ENCODE data around the gene CCL21. TPM values are rescaled to one million over a fixed set of nuclear protein-coding genes. Genes with fewer than 3 reads are reported as not detected.
"Not testable (repeated sequence)": the region's sequence is repeated elsewhere in the genome, so short reads cannot be mapped to it uniquely, and the experiment has no call there.

The CCL21 gene, protein sequence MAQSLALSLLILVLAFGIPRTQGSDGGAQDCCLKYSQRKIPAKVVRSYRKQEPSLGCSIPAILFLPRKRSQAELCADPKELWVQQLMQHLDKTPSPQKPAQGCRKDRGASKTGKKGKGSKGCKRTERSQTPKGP
- 10 to 100 TPM in 1 of 2 donors, 1 to 10 TPM in 1; 7.2 to 24.5 TPM for total RNA-seq

GRCh38 chr9:34710023-34710422 is at the start of gene CCL21:
CCL21 (minus strand) TSS chr9:34710136; CDS start chr9:34710066, 70 bp downstream.
- Histone ChIP-seq H3K4me1 (replicated peaks) (no peaks in the 10 kb centered on the region), H3K9me3 (no peaks in the 10 kb centered on the region), H3K4me3 (no peak within 1 kb of the TSS), H3K36me3 (no peaks in the 10 kb centered on the region), H3K27ac (no peak within 1 kb of the TSS), H3K27me3 (replicated peaks; ENCODE audit: insufficient read depth) (no peaks in the 10 kb centered on the region)
- WGBS, result 79% methylated on average over 2 of the region's 2 CpGs
- intact Hi-C loops (cut with DNase I), result no loop called here
- TF ChIP-seq, protein P1, sequence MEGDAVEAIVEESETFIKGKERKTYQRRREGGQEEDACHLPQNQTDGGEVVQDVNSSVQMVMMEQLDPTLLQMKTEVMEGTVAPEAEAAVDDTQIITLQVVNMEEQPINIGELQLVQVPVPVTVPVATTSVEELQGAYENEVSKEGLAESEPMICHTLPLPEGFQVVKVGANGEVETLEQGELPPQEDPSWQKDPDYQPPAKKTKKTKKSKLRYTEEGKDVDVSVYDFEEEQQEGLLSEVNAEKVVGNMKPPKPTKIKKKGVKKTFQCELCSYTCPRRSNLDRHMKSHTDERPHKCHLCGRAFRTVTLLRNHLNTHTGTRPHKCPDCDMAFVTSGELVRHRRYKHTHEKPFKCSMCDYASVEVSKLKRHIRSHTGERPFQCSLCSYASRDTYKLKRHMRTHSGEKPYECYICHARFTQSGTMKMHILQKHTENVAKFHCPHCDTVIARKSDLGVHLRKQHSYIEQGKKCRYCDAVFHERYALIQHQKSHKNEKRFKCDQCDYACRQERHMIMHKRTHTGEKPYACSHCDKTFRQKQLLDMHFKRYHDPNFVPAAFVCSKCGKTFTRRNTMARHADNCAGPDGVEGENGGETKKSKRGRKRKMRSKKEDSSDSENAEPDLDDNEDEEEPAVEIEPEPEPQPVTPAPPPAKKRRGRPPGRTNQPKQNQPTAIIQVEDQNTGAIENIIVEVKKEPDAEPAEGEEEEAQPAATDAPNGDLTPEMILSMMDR (IDR thresholded peaks at IDR 0.05), result no peak
- TF ChIP-seq POLR2AphosphoS5 (IDR thresholded peaks at IDR 0.05) (no peak), POLR2A (IDR thresholded peaks at IDR 0.05) (no peak)
- no peak for DNase-seq (ENCODE audit: low spot score)

- no peak overlapping the region for H3K27ac ChIP-seq
- no peaks in the 10 kb centered on the region for H3K27me3 ChIP-seq (replicated peaks; ENCODE audit: insufficient read depth)
- WGBS, result 84% methylated on average over 13 of the region's 13 CpGs
- no peaks in the 10 kb centered on the region for H3K9me3 ChIP-seq
- H3K36me3 ChIP-seq, result no peaks in the 10 kb centered on the region
- H3K4me1 ChIP-seq (replicated peaks), result no peaks in the 10 kb centered on the region
- no peak overlapping the region for H3K4me3 ChIP-seq
- intact Hi-C loops (cut with DNase I), result no loop called here
- no peak for DNase-seq (ENCODE audit: low spot score)
- TF ChIP-seq, protein P1 (IDR thresholded peaks at IDR 0.05), result no peak
- TF ChIP-seq POLR2AphosphoS5 (IDR thresholded peaks at IDR 0.05) (no peak), POLR2A (IDR thresholded peaks at IDR 0.05) (no peak)
These were observed 49.6 kb upstream of the CCL21 start for GRCh38 chr9:34759432-34760134.

- DNase-seq (ENCODE audit: low spot score); H3K4me1 ChIP-seq (replicated peaks); intact Hi-C loops (cut with DNase I); H3K27ac ChIP-seq; H3K9me3 ChIP-seq; H3K27me3 ChIP-seq (replicated peaks; ENCODE audit: insufficient read depth); H3K4me3 ChIP-seq; H3K36me3 ChIP-seq: not testable (repeated sequence)
- 46% methylated on average over 2 of the region's 2 CpGs for WGBS
These were observed 40.4 kb upstream of the CCL21 start for GRCh38 chr9:34750320-34750719.

GRCh38 chr9:34746526-34746925 is 36.6 kb upstream of the CCL21 start:
- Histone ChIP-seq H3K36me3 (no peaks in the 10 kb centered on the region), H3K27me3 (replicated peaks; ENCODE audit: insufficient read depth) (no peaks in the 10 kb centered on the region), H3K9me3 (no peaks in the 10 kb centered on the region), H3K27ac (no peak overlapping the region), H3K4me3 (no peak overlapping the region), H3K4me1 (replicated peaks) (no peaks in the 10 kb centered on the region)
- peak; percentile 16 for DNase-seq (ENCODE audit: low spot score)
- intact Hi-C loops (cut with DNase I), result no loop called here
- TF ChIP-seq POLR2A (IDR thresholded peaks at IDR 0.05), result no peak
- peak; percentile 50 for TF ChIP-seq POLR2AphosphoS5 (IDR thresholded peaks at IDR 0.05)

GRCh38 chr9:34744295-34745221 is 34.6 kb upstream of the CCL21 start:
- Histone ChIP-seq H3K27me3 (replicated peaks; ENCODE audit: insufficient read depth) (no peaks in the 10 kb centered on the region), H3K9me3 (no peaks in the 10 kb centered on the region), H3K4me3 (no peak overlapping the region), H3K4me1 (replicated peaks) (no peaks in the 10 kb centered on the region), H3K27ac (no peak overlapping the region), H3K36me3 (no peaks in the 10 kb centered on the region)
- DNase-seq (ENCODE audit: low spot score), result peak; percentile 60
- intact Hi-C loops (cut with DNase I), result no loop called here
- 39% methylated on average over 2 of the region's 2 CpGs for WGBS
- TF ChIP-seq, protein P1 (IDR thresholded peaks at IDR 0.05), result no peak
- no peak for TF ChIP-seq POLR2A (IDR thresholded peaks at IDR 0.05)
- TF ChIP-seq POLR2AphosphoS5 (IDR thresholded peaks at IDR 0.05), result peak; percentile 15

Measured in prostate gland (tissue), 2 donors.